Panc1 (cell line): ENCODE measurements around the gene OPN4.

Experiments
- CTCF ChIP-seq: fragments of 450-650 bp; IDR thresholded peaks from 2 replicates; pipeline ENCODE4 v1.5.1; 2017; ENCODE audit warnings: mild to moderate bottlenecking
- POLR2AphosphoS5 ChIP-seq: IDR thresholded peaks from 2 replicates; pipeline ENCODE4 v1.6.1; 2012; ENCODE audit warnings: mild to moderate bottlenecking, low read depth, low read length, moderate library complexity
- TCF7L2 ChIP-seq: IDR thresholded peaks from 2 replicates; pipeline ENCODE4 v1.6.1; 2011; ENCODE audit warnings: mild to moderate bottlenecking, low read depth, low read length, inconsistent platforms

DNA sequence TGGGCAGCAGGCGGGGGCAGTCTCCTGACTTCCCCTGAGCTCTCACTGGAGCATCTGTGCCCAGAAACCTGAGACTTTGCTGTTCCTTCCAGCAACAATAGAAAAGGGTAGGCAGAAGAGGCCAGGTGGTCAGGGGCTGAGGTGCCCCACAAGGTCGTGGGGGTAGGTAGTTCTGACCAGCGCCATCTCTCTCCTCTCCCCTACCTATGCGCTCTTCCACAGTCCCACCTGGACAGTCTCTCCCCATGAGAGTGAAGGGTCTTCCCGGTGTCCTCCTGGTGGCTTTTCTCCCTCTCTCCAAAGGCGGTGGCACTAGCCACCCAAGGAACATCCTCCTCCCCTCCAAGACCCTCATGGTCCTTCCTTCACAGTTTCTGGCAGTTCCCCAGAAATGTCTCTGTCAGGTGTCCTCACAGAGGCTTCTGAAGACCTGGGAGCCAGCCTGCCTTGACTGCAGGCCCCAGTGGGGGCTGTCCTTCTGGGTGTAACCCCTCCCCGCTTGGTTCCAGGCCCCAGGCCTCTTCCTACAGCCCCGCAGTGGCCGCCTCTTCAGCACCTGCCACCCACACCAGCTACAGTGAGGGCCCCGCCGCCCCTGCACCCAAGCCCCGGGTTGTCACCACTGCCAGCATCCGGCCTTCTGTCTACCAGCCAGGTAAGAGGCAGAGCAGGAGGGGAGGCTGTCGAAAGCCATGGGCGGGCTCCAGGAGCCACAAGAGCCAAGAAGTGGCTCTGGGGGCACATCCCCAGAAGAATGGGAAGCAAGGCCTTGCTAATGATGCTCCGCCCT, 55.2 kb downstream of the OPN4 start:
- no peak for TF ChIP-seq POLR2AphosphoS5
- no peak for TF ChIP-seq TCF7L2
- no peak for TF ChIP-seq CTCF
